WERI-Rb-1 (cell line): Measurements from ENCODE around the gene TUBB3.

Experiments
- DNase-seq: peaks from one replicate; pipeline ENCODE4 v3.0.0-alpha.2; 2020
- H3K27ac ChIP-seq: fragments of 250-450 bp; sonication (Bioruptor Pico); 2 replicates; pipeline ENCODE4 v1.5.1; 2020; ENCODE audit warnings: mild to moderate bottlenecking, moderate library complexity
- H3K27me3 ChIP-seq: fragments of 250-450 bp; sonication (Bioruptor Pico); 2 replicates; pipeline ENCODE4 v1.5.1; 2021; ENCODE audit warnings: mild to moderate bottlenecking, low read depth, moderate library complexity; ENCODE audit not compliant: insufficient read depth, severe bottlenecking
- H3K36me3 ChIP-seq: fragments of 250-450 bp; sonication (Bioruptor Pico); 2 replicates; pipeline ENCODE4 v1.5.1; 2020; ENCODE audit warnings: mild to moderate bottlenecking, moderate library complexity
- H3K4me3 ChIP-seq: 2 replicates; pipeline ENCODE4 v1.5.1; 2011; ENCODE audit warnings: low read depth, mild to moderate bottlenecking, control low read depth, low read length
- H3K9me3 ChIP-seq: fragments of 250-450 bp; sonication (Bioruptor Pico); 2 replicates; pipeline ENCODE4 v1.5.1; 2021; ENCODE audit warnings: mild to moderate bottlenecking, moderate library complexity; ENCODE audit not compliant: severe bottlenecking
- TF ChIP-seq, protein P1 (sequence below): IDR thresholded peaks from 2 replicates; pipeline ENCODE4 v1.5.1; 2011; ENCODE audit warnings: low read depth, mild to moderate bottlenecking, control low read depth, inconsistent platforms, low read length

TUBB3 gene

DNA sequence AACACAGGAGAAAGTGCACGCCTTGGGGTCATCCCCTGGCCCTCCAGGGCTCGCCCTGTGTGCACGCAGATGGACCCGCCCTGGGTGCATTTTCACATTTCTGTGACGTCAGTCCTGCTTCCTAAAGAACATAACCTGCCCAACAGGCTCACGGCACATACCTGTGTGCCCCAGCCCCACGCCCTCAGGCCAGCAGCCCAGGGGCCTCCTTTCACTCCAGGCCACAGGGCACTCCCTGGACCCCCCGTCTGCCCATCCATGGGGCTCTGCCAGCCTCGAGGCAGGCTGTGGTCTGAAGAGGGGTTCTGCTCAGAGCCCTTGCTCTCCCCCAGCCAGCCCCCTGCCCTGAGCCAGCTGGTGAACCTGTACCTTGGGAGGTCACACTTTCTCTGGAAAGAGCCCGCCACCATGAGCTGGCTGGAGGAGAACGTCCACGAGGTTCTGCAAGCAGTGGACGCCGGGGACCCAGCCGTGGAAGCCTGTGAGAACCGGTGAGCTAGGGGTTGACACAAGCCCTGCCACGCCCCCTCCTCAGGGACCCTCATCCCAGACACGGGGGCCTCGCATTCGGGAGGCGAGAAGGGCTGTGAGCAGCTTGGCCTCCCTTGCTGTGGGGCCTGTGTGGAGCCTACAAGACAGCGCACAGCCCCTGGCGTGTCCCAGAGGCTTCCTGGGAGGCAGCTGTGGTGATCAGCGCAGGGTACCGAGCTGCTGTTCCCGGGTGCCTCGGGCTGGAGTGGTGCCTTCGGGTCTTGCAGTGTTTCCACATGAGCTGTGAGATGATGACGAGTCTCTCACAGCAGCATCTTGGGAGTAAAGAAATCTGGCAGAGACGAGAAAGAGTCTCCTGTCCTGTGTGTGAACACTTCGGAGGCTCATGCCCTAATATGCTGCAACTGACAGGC lies 18.3 kb upstream of the TUBB3 start:
- Histone ChIP-seq H3K9me3 (no peaks in the 10 kb centered on the region), H3K4me3 (no peak overlapping the region), H3K27ac (no peak overlapping the region), H3K27me3 (no peaks in the 10 kb centered on the region), H3K36me3 (no peaks in the 10 kb centered on the region)
- TF ChIP-seq, protein P1, sequence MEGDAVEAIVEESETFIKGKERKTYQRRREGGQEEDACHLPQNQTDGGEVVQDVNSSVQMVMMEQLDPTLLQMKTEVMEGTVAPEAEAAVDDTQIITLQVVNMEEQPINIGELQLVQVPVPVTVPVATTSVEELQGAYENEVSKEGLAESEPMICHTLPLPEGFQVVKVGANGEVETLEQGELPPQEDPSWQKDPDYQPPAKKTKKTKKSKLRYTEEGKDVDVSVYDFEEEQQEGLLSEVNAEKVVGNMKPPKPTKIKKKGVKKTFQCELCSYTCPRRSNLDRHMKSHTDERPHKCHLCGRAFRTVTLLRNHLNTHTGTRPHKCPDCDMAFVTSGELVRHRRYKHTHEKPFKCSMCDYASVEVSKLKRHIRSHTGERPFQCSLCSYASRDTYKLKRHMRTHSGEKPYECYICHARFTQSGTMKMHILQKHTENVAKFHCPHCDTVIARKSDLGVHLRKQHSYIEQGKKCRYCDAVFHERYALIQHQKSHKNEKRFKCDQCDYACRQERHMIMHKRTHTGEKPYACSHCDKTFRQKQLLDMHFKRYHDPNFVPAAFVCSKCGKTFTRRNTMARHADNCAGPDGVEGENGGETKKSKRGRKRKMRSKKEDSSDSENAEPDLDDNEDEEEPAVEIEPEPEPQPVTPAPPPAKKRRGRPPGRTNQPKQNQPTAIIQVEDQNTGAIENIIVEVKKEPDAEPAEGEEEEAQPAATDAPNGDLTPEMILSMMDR = no peak
- DNase-seq = no peak

DNA sequence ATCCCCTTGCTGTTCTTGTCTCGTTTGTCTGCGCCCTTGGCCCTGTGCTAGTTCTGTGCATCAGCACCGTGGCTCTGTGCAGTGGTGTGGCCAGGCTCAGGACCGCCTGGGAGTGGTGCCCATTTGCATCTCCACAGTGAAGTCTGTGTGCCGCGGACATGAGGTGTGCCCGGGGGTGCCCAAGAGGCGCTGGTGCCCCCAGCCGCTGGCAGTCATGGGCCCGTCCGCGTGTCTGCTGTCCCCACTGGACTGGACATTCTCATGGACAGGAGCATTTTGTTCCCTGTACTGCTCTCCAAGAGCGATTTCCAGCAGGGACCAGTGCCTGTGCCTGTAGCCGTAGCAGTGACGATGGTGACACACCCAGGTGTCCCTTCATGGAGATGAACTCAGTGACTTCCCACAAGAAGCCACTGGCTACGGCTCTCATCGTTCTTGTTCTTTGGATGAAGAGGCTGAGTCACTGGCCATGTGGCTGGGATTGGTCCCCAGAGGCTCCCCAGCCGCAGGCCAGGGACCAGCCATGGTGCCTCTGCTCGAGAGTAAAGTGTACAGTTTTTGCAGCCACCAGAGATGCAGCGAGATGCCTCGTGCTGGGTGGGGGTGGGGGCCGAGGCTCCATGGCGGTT lies 17.5 kb upstream of the TUBB3 start:
- peaks cover under 1% of the 10 kb centered on the region; the same call in 1 of the 2 replicates for H3K36me3 ChIP-seq
- no peak overlapping the region for H3K27ac ChIP-seq
- no peak overlapping the region for H3K4me3 ChIP-seq
- TF ChIP-seq, protein P1 = no peak
- no peaks in the 10 kb centered on the region for H3K27me3 ChIP-seq
- H3K9me3 ChIP-seq = no peaks in the 10 kb centered on the region
- DNase-seq = no peak

DNA sequence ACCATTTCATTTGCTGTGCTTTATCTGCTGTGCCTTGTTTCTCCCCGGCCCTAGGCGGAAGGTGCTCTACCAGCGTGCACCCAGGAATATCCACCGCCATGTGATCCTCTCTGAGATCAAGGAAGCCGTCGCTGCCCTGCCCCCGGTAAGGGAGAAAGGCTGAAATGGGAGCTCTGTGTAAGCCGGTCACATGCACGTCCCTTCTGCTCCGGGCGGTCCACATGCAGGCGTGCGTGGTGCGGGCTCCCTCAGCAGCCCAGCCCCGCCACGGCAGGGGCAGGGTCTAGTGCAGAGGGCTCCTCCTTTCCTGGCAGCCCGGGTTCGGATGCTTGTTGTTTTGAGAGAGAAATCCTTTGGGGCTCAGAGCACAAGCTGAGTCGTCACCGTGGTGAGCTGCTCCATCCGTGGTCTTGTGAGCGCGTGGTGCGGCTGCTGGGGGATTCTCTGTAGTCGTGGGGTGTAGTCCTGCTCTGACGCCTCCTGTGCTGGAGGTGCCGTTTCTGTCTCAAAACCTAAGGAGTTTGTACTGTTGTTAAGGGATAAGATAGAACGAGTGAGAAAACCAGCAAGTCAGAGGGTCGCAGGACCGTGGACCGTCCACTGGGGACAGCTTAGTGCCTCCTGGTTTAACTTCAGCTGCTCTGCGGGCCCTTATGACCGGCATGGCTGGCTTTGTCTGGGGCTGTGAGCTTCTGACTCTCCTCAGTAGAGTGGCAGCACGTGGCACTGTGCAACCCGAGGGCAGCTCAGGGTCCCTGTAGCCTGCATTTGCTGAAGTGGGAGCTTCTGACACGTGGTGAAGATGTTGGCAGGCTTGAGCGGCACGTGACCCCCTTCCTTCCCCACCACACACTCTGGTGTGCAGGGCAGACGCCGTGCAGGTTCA lies 16.8 kb upstream of the TUBB3 start:
- TF ChIP-seq, protein P1 = no peak
- Histone ChIP-seq H3K27ac (no peak overlapping the region), H3K9me3 (no peaks in the 10 kb centered on the region), H3K36me3 (peaks cover 8% of the 10 kb centered on the region; the same call in 1 of the 2 replicates), H3K27me3 (no peaks in the 10 kb centered on the region), H3K4me3 (no peak overlapping the region)
- no peak for DNase-seq

DNA sequence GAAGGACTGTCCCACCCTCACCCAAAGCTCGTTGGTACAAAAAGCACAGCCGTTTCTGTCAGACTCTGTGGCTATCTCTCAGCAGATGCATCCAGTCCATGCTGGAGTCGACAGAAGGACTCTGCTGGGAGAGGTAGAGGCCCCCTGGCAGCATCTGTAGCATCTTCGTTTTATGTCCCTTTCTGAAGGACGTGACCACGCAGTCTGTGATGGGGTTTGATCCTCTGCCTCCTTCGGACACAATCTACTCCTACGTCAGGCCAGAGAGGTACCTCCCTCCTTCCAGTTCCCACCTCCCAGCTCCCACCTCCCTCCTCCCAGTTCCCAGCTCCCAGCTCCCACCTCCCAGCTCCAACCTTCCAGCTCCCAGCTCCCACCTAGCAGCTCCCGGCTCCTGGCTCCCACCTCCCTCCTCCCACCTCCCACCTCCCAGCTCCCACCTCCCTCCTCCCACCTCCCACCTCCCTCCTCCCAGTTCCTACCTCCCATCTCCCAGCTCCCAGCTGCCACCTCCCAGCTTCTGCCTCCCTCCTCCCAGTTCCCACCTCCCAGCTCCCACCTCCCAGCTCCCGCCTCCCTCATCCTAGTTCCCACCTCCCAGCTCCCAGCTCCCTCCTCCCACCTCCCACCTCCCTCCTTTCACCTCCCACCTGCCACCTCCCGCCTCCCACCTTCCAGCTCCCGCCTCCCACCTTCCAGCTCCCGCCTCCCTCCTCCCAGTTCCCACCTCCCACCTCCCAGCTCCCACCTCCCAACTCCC lies 15.9 kb upstream of the TUBB3 start:
- Histone ChIP-seq H3K27me3 (no peaks in the 10 kb centered on the region), H3K36me3 (peaks cover 8% of the 10 kb centered on the region; the same call in 1 of the 2 replicates), H3K27ac (no peak overlapping the region), H3K9me3 (no peaks in the 10 kb centered on the region), H3K4me3 (no peak overlapping the region)
- DNase-seq = no peak
- TF ChIP-seq, protein P1 = no peak

DNA sequence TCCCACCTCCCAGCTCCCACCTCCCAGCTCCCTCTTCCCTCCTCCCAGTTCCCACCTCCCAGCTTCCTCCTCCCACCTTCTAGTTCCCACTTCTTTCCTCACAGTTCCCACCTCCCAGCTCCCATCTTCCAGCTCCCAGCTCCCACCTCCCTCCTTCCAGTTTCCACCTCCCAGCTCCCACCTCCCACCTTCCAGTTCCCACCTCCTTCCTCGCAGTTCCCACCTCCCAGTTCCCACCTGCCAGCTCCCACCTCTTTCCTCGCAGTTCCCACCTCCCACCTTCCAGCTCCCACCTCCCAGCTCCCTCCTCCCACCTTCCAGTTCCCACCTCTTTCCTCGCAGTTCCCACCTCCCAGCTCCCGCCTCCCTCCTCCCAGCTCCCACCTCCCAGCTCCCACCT lies 14.9 kb upstream of the TUBB3 start:
- DNase-seq = no peak
- Histone ChIP-seq H3K36me3 (peaks cover 8% of the 10 kb centered on the region; the same call in 1 of the 2 replicates), H3K4me3 (no peak overlapping the region), H3K27ac (no peak overlapping the region), H3K27me3 (no peaks in the 10 kb centered on the region), H3K9me3 (no peaks in the 10 kb centered on the region)
- TF ChIP-seq, protein P1 = no peak
